ENCODE data around the gene PKD1L1.

DNA sequence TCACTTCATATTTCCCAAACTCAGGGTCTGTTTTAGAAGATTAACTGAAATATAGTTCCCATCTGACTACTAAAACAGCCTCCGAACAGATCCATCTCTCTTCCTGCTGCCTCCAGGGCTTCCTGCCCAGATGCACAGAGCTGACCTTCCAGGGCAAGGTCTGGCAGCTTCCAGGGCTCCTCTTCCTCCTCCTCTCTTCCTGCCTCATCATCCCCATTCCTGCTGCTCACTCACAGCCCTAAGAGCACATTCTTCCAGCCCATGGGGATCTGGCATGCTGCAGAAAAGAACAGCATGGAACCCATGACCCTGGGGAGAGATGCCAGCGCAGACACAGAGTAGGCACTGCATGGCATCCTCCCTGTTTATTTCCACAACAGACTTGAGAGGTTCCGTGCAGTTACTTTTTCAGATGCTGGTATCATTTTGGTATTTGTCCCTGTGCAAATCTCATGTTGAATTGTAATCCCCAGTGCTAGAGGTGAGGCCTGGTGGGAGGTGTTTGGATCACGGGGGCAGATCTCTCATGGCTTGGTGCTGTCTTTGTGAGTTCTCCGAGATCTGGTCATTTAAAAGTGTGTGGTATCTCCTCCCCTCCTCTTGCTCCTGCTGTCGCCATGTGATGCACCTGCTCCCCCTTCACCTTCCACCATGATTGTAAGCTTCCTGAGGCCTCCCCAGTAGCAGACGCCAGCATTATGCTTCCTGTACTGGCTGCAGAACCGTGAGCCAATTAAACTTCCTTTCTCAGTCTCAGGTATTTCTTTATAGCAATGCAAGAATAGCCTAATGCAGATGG is 4.4 kb downstream of the PKD1L1 start:
- TF ChIP-seq, protein P1, sequence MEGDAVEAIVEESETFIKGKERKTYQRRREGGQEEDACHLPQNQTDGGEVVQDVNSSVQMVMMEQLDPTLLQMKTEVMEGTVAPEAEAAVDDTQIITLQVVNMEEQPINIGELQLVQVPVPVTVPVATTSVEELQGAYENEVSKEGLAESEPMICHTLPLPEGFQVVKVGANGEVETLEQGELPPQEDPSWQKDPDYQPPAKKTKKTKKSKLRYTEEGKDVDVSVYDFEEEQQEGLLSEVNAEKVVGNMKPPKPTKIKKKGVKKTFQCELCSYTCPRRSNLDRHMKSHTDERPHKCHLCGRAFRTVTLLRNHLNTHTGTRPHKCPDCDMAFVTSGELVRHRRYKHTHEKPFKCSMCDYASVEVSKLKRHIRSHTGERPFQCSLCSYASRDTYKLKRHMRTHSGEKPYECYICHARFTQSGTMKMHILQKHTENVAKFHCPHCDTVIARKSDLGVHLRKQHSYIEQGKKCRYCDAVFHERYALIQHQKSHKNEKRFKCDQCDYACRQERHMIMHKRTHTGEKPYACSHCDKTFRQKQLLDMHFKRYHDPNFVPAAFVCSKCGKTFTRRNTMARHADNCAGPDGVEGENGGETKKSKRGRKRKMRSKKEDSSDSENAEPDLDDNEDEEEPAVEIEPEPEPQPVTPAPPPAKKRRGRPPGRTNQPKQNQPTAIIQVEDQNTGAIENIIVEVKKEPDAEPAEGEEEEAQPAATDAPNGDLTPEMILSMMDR (IDR thresholded peaks at IDR 0.05): no peak
- no peak for TF ChIP-seq POLR2A (IDR thresholded peaks at IDR 0.05)
